HEK293T (cell line): ENCODE results near the gene AKAP8L.
A peak's percentile ranks its signal among the peaks of the same experiment; 100 is the strongest.

Experiments used
- CTCF ChIA-PET: fragments of 350-600 bp; formaldehyde crosslinking; extraction: SDS; loops from one replicate; lab custom pipeline; 2021; ENCODE audit warnings: antibody characterized with exemption, inconsistent platforms; lab: Yijun Ruan, JAX
- POLR2A ChIA-PET: fragments of 350-600 bp; formaldehyde crosslinking; extraction: SDS; loops from one replicate; lab custom pipeline; 2020; ENCODE audit warnings: antibody characterized with exemption, inconsistent platforms; lab: Yijun Ruan, JAX
- DNase-seq: peaks from one replicate; pipeline ENCODE4 v3.0.0; 2012; ENCODE audit warnings: mixed read lengths; ENCODE audit errors: extremely low spot score
- ARNT ChIP-seq: fragments of 450-650 bp; IDR thresholded peaks from 2 replicates; pipeline ENCODE4 v1.6.1; 2017; ENCODE audit warnings: mild to moderate bottlenecking
- BHLHE40 ChIP-seq: fragments of 450-650 bp; IDR thresholded peaks from 2 replicates; pipeline ENCODE4 v1.6.1; 2016; ENCODE audit warnings: mild to moderate bottlenecking, moderate library complexity, borderline replicate concordance
- CTBP1 ChIP-seq: fragments of 450-650 bp; IDR thresholded peaks from 2 replicates; pipeline ENCODE4 v1.6.1; 2016; ENCODE audit warnings: borderline replicate concordance
- ELF4 ChIP-seq: fragments of 450-650 bp; IDR thresholded peaks from 2 replicates; pipeline ENCODE4 v1.6.1; 2017; ENCODE audit warnings: antibody characterized with exemption
- FOXA1 ChIP-seq: fragments of 450-650 bp; IDR thresholded peaks from 2 replicates; pipeline ENCODE4 v1.6.1; 2016; ENCODE audit warnings: mild to moderate bottlenecking
- FOXK2 ChIP-seq: fragments of 450-650 bp; IDR thresholded peaks from 2 replicates; pipeline ENCODE4 v1.6.1; 2016; ENCODE audit warnings: mild to moderate bottlenecking
- FOXM1 ChIP-seq: fragments of 450-650 bp; IDR thresholded peaks from 2 replicates; pipeline ENCODE4 v1.6.1; 2017; ENCODE audit warnings: mild to moderate bottlenecking, borderline replicate concordance
- HDGF ChIP-seq: fragments of 450-650 bp; IDR thresholded peaks from 2 replicates; pipeline ENCODE4 v1.6.1; 2017; ENCODE audit warnings: antibody characterized with exemption, borderline replicate concordance
- L3MBTL2 ChIP-seq: fragments of 450-650 bp; conservative IDR thresholded peaks from 2 replicates; pipeline ENCODE4 v1.6.1; 2016; ENCODE audit warnings: mild to moderate bottlenecking
- LEF1 ChIP-seq: fragments of 450-650 bp; IDR thresholded peaks from 2 replicates; pipeline ENCODE4 v1.6.1; 2017; ENCODE audit warnings: mild to moderate bottlenecking, borderline replicate concordance
- NFRKB ChIP-seq: fragments of 450-650 bp; IDR thresholded peaks from 2 replicates; pipeline ENCODE4 v1.6.1; 2016; ENCODE audit warnings: mild to moderate bottlenecking, moderate library complexity
- SP1 ChIP-seq: fragments of 450-650 bp; IDR thresholded peaks from 2 replicates; pipeline ENCODE4 v1.6.1; 2017
- SUZ12 ChIP-seq: fragments of 450-650 bp; IDR thresholded peaks from 2 replicates; pipeline ENCODE4 v1.6.1; 2016; ENCODE audit warnings: mild to moderate bottlenecking
- TARDBP ChIP-seq: fragments of 450-650 bp; IDR thresholded peaks from 2 replicates; pipeline ENCODE4 v1.6.1; 2016
- ZNF384 ChIP-seq: fragments of 450-650 bp; IDR thresholded peaks from 2 replicates; pipeline ENCODE4 v1.6.1; 2016
- TF ChIP-seq, protein P1 (sequence below): fragments of 450-650 bp; IDR thresholded peaks from 2 replicates; pipeline ENCODE4 v1.6.1; 2016

Gene AKAP8L

DNA sequence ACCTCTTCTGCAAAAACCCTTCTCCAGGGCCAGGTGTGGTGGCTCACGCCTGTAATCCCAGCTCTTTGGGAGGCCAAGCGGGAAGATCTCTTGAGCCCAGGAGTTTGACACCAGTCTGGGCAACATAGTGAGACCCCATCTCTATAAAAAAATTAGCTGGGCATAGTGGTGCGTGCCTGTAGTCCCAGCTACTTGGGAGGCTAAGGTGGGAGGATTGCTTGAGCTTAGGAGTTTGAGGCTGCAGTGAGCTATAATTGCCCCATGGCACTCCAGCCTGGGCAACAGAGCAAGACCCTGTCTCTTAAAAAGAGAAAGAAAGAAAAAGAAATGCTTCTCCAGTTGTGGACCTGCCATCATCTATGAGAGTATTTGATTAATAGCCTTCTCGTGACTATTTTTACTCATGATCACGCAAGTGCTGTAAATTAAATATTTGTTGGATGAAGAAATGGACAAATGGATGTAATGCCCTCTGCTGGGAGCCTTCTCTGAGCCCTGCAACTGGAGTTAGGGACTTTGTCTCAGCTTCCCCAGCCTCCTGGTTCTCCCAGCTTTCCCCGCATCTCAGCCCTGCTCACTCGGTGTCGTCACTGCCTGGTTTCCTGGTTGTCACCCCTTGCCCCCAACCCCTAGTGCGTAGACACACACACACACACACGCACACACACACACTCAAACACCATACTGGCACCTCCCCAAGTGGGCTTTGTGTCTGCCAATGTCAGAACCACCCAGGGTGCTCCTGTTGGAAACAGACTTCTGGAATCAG lies 18.8 kb upstream of the AKAP8L start:
- ChIA-PET CTCF (no interaction called here), POLR2A (no interaction called here)
- no peak for DNase-seq
- TF ChIP-seq ELF4 (no peak), FOXK2 (no peak), CTBP1 (no peak), SP1 (no peak), HDGF (no peak), NFRKB (no peak)

DNA sequence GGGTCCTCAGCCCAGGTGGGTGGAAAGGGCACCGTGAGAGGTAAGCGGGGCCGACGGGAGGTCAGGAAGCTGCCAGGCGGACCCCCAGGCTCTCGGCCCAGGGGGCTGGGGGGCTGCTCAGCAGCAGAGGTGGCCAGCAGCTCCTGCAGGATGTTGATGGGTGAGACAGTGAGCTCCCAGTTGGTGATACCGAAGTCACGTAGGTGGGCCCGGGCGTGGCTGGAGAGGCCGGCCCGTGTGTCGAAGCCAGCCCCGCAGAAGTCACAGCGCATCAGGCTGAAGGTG lies 18.0 kb upstream of the AKAP8L start:
- POLR2A ChIA-PET, result no interaction called here
- no peak for DNase-seq
- TF ChIP-seq BHLHE40 (no peak), TARDBP (no peak), FOXA1 (no peak), SUZ12 (no peak), FOXM1 (no peak), SP1 (no peak), CTBP1 (no peak), NFRKB (no peak), HDGF (no peak), LEF1 (no peak), ARNT (no peak), ELF4 (no peak), ZNF384 (no peak), L3MBTL2 (no peak), FOXK2 (no peak)
- TF ChIP-seq, protein P1, sequence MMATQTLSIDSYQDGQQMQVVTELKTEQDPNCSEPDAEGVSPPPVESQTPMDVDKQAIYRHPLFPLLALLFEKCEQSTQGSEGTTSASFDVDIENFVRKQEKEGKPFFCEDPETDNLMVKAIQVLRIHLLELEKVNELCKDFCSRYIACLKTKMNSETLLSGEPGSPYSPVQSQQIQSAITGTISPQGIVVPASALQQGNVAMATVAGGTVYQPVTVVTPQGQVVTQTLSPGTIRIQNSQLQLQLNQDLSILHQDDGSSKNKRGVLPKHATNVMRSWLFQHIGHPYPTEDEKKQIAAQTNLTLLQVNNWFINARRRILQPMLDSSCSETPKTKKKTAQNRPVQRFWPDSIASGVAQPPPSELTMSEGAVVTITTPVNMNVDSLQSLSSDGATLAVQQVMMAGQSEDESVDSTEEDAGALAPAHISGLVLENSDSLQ, result no peak
- CTCF ChIA-PET, result no interaction called here

DNA sequence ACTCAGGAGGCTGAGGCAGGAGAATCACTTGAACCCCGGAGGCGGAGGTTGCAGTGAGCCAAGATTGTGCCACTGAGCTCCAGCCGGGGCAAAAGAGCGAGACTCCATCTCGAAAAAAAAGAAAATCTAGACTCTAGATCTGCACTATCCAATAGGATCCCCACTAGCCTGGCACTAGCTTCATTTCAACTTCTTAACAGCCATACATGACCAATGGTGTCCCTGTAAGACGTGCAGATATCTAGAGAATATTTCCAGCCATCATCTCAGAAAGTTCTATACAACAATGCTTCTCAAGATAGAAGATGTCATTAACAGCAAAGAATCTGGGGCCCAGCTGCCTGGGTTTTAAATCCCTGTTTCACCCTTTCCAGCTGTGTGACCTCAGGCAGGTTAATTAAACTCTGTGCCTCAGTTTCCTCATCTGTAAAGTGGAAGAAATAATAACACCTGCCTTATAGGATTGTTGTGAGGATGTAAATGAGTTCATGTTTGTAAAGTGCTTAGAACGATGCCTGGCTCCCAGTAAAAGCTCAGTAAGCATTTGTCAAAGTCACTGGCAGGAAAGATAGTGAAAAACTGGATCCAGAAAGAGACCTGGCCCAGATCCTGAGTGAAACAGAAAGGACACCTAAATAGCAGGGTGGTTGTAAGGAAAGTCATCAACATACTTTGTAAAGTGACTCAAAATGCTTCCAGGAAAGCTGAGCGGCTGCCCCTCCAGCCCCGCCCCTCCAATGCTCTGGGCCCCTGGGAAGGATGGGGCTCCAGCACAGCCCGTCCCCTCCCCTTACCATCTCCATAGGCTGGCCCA lies 17.4 kb upstream of the AKAP8L start:
- CTCF ChIA-PET, result interaction anchor here (1.0 kb wide), 1 partner anchor 17 kb away, joined by 3 read pairs; the partner anchor contains the start of gene AKAP8L
- TF ChIP-seq ELF4 (no peak), FOXM1 (no peak), TARDBP (no peak), SP1 (no peak)
- POLR2A ChIA-PET, result no interaction called here
- DNase-seq, result no peak

DNA sequence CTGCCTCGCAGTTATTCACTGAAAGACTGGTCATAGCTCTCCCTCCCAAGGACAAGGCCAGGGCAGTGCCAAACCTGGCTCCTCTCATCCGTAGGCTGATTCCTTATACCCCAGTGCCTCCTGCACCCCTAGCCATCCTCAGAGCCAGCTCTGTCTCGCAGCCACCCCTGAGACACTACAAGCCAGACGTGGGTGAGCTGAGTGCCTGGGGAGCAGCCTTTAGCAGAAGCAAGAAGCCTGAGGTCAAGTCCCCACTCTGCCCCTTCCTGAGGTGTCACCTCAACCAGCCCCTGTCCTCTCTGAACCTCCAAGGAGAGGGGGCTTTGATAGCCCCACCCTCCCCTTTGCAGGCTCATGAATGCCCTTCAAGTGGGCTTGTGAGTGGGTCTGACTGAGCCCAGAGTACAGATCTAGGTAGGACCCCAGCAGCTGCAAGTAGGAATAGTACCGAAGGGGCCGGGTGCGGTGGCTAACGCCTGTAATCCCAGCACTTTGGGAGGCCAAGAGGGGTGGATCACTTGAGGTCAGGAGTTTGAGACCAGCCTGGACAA lies 14.8 kb upstream of the AKAP8L start:
- CTCF ChIA-PET, result interaction anchor here (1.0 kb wide), 1 partner anchor 14 kb away, joined by 3 read pairs; no protein-coding TSS in a partner anchor
- POLR2A ChIA-PET, result interaction anchor here (0.6 to 6.7 kb wide), 6 partner anchors 12 to 118 kb away, joined by 3 to 54 read pairs (median 4); partner anchors contain the start of gene AKAP8L
- no peak for TF ChIP-seq CTBP1
- DNase-seq, result no peak

DNA sequence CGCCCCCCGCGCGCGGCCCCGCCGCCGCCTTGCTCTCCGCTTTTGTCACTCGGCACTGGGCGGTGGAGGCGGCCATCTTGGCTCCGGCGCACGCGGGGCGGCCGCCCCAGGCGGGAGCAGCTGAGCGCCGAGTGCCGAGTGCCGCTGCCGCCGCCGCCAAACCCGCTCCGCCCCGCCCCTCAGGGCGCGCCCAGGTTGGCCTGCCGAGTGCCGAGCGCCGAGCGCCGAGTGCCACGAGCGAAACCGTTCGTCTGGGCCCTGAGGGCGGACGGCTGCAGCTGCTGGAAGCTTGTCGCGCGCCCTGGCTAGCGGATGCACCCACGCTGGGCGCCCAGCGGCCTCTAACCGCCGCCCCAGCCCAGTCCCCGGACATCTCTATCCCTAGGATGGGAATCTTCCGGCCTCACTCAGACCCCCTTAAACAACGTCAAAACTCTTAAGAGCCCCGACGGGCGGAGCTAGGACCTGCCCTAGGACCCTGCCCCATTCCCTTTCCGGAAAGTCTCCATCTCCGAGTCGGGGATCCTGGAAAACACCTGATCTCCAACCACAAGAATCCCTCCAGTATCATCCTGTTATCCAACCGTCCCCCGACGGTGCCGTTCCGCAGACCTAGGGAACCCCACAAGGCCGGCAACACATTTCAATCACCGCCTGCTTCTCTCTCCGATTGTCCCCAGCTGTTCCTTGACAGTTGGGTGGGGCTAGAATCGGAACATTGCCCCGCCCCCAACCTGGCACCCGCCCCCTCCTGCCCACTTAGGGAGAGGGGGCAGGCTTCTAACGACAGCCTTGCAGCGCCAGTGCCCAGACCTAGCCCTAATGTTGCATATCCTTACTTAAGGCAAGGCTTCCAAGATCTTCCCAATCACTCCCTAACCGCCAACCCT lies 14.1 kb upstream of the AKAP8L start:
- ChIA-PET CTCF (interaction anchor here (0.7 to 1.0 kb wide), 2 partner anchors 13 to 19 kb away, joined by 3 to 4 read pairs; no protein-coding TSS in a partner anchor), POLR2A (interaction anchor here (0.6 to 6.7 kb wide), 8 partner anchors 13 to 119 kb away, joined by 3 to 54 read pairs (median 4); partner anchors contain the start of genes AKAP8L and BRD4)
- peak; percentile 98 for DNase-seq
- no peak for TF ChIP-seq CTBP1
- no peak; the same call in 1 of the 2 replicates for TF ChIP-seq LEF1
- no peak for TF ChIP-seq SP1
- 0 out of 2 replicates have a peak, but pooled peaks have one; percentile 32 for TF ChIP-seq FOXM1
- no peak for TF ChIP-seq HDGF
- TF ChIP-seq ARNT, result peak; percentile 69; the same call in 1 of the 2 replicates
- no peak for TF ChIP-seq FOXK2
- TF ChIP-seq, protein P1, result no peak
- no peak for TF ChIP-seq TARDBP
- TF ChIP-seq SUZ12, result no peak
- TF ChIP-seq ELF4, result no peak
- TF ChIP-seq L3MBTL2, result no peak

DNA sequence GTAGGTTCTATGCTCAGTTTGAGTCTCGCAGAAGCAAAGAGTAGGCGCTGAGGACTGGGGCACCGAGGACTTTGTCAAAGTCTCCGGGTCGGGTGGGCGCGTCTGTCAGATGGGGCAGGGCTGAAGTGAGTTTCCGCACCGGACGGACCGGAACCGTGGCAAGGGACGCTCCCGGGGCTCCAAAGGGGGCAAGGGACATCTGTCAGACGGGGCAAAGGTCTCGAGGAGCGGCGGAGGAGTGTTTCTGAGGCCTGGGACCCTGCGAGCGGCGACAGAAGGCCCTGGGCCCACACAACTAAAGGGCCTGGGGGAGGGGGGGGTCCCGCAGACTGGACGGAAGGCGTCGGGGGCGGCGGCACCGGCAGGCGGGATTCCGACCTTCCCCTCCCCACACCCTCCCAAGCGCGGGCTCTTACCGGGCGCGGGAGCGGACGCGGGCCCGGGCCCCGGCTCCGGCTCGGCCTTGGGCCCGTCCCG lies 13.3 kb upstream of the AKAP8L start:
- DNase-seq, result peak; percentile 30
- CTCF ChIA-PET, result no interaction called here

More for the DNA sequence above, 13.3 kb upstream of the AKAP8L start:
- TF ChIP-seq SP1 (no peak), FOXA1 (no peak), FOXK2 (no peak), HDGF (no peak), FOXM1 (no peak), SUZ12 (no peak), ELF4 (no peak), ARNT (no peak)
- POLR2A ChIA-PET, result interaction anchor here (0.7 to 6.7 kb wide), 3 partner anchors 13 to 54 kb away, joined by 4 to 54 read pairs (median 6); partner anchors contain the start of gene AKAP8L
